ENCODE results near the gene TNRC6C. TPM values are rescaled to one million over a fixed set of nuclear protein-coding genes. Genes with fewer than 3 reads are reported as not detected.

The TNRC6C gene
- total RNA-seq, 1 donor from 2014 or later = 28.7 TPM

DNA sequence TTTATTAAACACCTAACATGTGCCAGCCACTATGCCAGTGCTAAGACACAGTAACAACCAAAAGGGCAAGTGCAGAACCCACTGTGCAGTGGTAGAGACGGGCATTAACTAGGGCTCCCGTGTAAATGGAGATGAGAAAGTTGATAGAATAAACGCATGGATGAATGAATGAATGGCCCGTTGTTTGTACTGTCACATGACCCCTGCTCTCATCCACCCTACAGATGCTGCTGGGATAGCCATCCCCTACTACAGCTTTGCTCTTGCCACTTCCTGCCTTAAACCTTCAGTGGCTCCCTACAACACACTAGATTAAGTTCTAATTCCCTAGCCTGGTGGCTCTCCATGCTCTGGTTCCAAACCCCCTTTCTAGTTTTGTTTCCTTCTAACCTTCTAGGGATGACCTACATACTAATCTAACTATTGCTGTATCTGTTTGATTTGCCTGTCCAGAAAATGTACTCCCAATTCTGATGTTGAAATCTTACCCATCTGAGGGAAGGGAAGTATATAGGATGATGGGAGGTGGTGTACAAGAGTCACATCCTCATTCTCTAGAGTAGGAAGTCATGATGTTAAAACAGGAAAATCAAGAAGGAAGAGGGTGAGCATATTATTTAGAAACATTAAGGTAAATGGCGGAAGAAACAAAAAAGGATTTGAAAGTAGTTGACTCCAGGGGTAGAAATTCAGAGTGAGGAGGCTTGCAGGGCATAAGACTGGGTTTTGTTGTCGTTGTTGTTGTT, 11.4 kb upstream of the TNRC6C start:
- Mint-ChIP-seq H3K4me3 (ENCODE audit: unreplicated experiment) (no peak overlapping the region), H3K27me3 (ENCODE audit: unreplicated experiment) (peaks cover 26% of the 10 kb centered on the region), H3K27ac (ENCODE audit: unreplicated experiment) (no peak overlapping the region), H3K4me1 (ENCODE audit: unreplicated experiment) (peaks cover 5% of the 10 kb centered on the region), H3K9me3 (ENCODE audit: unreplicated experiment) (peaks cover 6% of the 10 kb centered on the region), H3K36me3 (ENCODE audit: unreplicated experiment) (no peaks in the 10 kb centered on the region)
- TF ChIP-seq, protein P1, sequence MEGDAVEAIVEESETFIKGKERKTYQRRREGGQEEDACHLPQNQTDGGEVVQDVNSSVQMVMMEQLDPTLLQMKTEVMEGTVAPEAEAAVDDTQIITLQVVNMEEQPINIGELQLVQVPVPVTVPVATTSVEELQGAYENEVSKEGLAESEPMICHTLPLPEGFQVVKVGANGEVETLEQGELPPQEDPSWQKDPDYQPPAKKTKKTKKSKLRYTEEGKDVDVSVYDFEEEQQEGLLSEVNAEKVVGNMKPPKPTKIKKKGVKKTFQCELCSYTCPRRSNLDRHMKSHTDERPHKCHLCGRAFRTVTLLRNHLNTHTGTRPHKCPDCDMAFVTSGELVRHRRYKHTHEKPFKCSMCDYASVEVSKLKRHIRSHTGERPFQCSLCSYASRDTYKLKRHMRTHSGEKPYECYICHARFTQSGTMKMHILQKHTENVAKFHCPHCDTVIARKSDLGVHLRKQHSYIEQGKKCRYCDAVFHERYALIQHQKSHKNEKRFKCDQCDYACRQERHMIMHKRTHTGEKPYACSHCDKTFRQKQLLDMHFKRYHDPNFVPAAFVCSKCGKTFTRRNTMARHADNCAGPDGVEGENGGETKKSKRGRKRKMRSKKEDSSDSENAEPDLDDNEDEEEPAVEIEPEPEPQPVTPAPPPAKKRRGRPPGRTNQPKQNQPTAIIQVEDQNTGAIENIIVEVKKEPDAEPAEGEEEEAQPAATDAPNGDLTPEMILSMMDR (IDR thresholded peaks at IDR 0.05) = no peak
- DNase-seq (ENCODE audit: extremely low spot score, unreplicated experiment) = no peak

DNA sequence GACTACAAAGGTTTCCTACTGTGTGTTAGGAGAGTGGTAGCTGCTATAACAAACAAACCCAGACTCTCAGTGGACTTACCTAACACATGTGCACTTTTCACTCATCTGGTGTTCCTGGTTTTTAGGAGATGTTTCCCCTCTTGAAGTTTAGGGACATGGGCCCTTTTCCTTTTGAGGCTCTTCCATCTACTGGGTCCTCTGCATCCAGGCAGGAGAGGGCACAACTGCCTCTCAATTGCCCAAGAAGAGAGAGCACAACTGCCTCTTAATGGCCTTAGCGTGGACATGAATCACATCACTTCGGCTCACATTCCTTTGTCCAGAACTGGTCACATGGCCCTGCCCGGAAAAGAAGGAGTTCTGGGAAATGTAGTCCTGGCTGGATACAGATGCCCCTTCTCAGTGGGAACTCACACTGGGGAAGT, 9.8 kb upstream of the TNRC6C start:
- Mint-ChIP-seq H3K27ac (ENCODE audit: unreplicated experiment) (no peak overlapping the region), H3K36me3 (ENCODE audit: unreplicated experiment) (no peaks in the 10 kb centered on the region), H3K4me1 (ENCODE audit: unreplicated experiment) (peaks cover 2% of the 10 kb centered on the region), H3K27me3 (ENCODE audit: unreplicated experiment) (peaks cover 38% of the 10 kb centered on the region), H3K9me3 (ENCODE audit: unreplicated experiment) (peaks cover 6% of the 10 kb centered on the region), H3K4me3 (ENCODE audit: unreplicated experiment) (no peak overlapping the region)
- TF ChIP-seq, protein P1 (IDR thresholded peaks at IDR 0.05) = no peak
- DNase-seq (ENCODE audit: extremely low spot score, unreplicated experiment) = no peak

DNA sequence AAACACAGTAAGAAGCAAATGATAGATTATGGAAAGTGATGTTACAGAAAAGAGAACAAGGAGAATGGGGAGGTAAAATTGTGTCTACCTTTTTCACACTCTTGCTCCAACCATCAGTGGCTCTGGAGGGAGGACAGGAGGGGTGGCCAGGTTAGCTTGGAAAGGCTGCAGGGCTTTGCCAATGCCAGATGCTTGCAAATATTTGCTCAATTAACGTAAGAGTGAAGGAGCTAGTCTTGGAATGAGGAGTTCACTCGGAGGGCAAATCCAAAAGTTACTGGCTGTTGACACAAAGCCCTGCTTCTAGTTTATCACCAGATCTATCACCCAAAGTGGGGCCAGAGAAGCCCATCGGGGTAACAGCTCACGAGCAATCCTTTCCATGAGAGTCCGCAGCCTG, 7.4 kb upstream of the TNRC6C start:
- Mint-ChIP-seq H3K27me3 (ENCODE audit: unreplicated experiment) (peaks cover 55% of the 10 kb centered on the region), H3K4me1 (ENCODE audit: unreplicated experiment) (no peaks in the 10 kb centered on the region), H3K9me3 (ENCODE audit: unreplicated experiment) (peaks cover 6% of the 10 kb centered on the region), H3K27ac (ENCODE audit: unreplicated experiment) (no peak overlapping the region), H3K4me3 (ENCODE audit: unreplicated experiment) (no peak overlapping the region), H3K36me3 (ENCODE audit: unreplicated experiment) (no peaks in the 10 kb centered on the region)
- no peak for DNase-seq (ENCODE audit: extremely low spot score, unreplicated experiment)
- TF ChIP-seq, protein P1 (IDR thresholded peaks at IDR 0.05) = no peak

DNA sequence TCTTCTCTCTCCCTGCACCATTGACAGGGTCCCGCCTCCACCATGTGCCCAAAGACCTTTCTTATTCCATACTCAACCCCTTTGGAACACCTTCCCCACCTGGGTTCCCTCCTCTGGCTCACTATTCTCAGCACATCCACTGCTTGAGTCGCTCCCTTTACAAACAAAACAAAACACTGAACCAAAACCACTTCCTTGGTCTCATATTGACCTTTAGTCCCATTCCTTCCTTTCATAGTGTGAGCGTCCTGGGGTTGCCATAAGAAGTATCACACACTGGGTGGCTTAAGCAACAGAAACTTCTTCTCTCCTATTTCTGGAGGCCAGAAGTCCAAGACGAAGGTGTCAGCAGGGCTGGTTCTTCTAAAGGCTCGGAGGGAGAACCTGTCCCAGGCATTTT, 6.1 kb upstream of the TNRC6C start:
- Mint-ChIP-seq H3K9me3 (ENCODE audit: unreplicated experiment) (peaks cover 6% of the 10 kb centered on the region), H3K36me3 (ENCODE audit: unreplicated experiment) (no peaks in the 10 kb centered on the region), H3K27ac (ENCODE audit: unreplicated experiment) (no peak overlapping the region), H3K4me1 (ENCODE audit: unreplicated experiment) (peaks cover 3% of the 10 kb centered on the region), H3K27me3 (ENCODE audit: unreplicated experiment) (peaks cover 64% of the 10 kb centered on the region), H3K4me3 (ENCODE audit: unreplicated experiment) (no peak overlapping the region)
- peak; percentile 21 for DNase-seq (ENCODE audit: extremely low spot score, unreplicated experiment)
- TF ChIP-seq, protein P1 (IDR thresholded peaks at IDR 0.05) = no peak

DNA sequence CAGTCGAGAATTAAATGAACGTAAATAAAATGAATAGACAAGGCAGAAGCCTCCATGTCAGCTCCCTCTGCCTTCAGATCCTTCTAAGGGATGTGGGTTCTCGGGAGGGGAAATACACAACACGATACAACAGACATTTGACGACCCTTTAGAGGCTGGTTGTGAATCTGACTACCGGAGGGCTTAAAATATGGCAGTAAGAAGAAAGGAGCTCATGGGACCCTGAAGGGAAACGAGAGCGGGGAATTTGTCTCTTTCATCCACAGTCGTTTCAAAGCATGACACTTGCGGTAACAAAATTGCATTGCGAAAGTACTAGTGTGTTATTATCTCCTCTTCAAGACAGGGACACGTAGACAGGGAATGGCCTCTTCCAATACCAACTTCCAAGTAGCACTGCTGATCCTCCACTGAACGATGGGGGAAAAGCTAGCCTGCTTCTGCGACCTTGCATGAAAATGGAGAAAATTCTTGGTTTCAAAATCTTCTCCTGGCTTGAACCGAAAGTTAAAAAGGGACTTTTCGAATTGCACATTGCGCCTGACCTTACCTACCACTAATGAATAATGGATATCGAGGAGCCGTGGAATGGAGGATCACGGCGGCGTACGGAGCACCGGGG, 1.2 kb upstream of the TNRC6C start:
- Mint-ChIP-seq H3K9me3 (ENCODE audit: unreplicated experiment) (no peaks in the 10 kb centered on the region), H3K4me3 (ENCODE audit: unreplicated experiment) (peak overlapping the region; percentile 90), H3K27ac (ENCODE audit: unreplicated experiment) (peak overlapping the region; percentile 16), H3K27me3 (ENCODE audit: unreplicated experiment) (peaks cover 42% of the 10 kb centered on the region), H3K4me1 (ENCODE audit: unreplicated experiment) (peaks cover 25% of the 10 kb centered on the region), H3K36me3 (ENCODE audit: unreplicated experiment) (no peaks in the 10 kb centered on the region)
- peak; percentile 38 for DNase-seq (ENCODE audit: extremely low spot score, unreplicated experiment)
- TF ChIP-seq, protein P1 (IDR thresholded peaks at IDR 0.05) = no peak
